ENCODE data around the gene SEC14L1. TPM values are rescaled to one million over a fixed set of nuclear protein-coding genes. Genes with fewer than 3 reads are reported as not detected.
"Not testable (repeated sequence)": the region's sequence is repeated elsewhere in the genome, so short reads cannot be mapped to it uniquely, and the experiment has no call there.

The SEC14L1 gene
- total RNA-seq, 6 donors from 2014 or later = 100 to 291 (median 145) TPM

DNA sequence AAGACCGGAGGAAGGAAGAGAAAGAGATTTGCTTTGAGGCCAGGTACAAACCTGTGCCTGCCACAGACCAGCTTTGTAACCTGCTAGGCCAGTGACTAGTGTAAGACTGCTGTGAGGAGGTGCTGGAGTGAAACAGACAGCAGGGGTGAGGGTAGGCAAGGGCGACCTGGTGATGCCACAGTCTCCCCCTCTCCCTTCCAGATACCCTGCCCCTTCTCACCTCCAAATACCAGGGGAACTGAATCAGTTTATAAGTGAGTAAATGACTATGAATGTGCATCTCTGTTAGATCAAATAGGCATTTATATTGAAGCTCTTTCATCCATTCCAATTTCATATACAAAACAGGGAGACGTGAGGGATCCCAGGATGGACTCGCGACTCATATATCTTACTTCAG, 9.4 kb downstream of the SEC14L1 start:
- H3K4me1 ChIP-seq = peaks cover 61 to 83% (median 70%) of the 10 kb centered on the region in 4 donors
- WGBS, 2 donors = 71 to 74% methylated on average over 5 of the region's 5 CpGs
- DNase-seq = no peak
- peaks cover 0 to 50% (median 11%) of the 10 kb centered on the region in 4 donors for H3K36me3 ChIP-seq
- H3K4me3 ChIP-seq = peak overlapping the region in 1 of 4 donors; percentile 13
- H3K9me3 ChIP-seq = no peaks in the 10 kb centered on the region
- ATAC-seq (ENCODE audit: low FRiP score in 2 of 2) = no peak
- H3K27ac ChIP-seq = peak overlapping the region; percentile 96 to 99 (median 98)
- TF ChIP-seq POLR2A (IDR thresholded peaks at IDR 0.05) (no peak), POLR2AphosphoS5 (IDR thresholded peaks at IDR 0.05) (no peak), EP300 (IDR thresholded peaks at IDR 0.05) (no peak)
- TF ChIP-seq, protein P1, sequence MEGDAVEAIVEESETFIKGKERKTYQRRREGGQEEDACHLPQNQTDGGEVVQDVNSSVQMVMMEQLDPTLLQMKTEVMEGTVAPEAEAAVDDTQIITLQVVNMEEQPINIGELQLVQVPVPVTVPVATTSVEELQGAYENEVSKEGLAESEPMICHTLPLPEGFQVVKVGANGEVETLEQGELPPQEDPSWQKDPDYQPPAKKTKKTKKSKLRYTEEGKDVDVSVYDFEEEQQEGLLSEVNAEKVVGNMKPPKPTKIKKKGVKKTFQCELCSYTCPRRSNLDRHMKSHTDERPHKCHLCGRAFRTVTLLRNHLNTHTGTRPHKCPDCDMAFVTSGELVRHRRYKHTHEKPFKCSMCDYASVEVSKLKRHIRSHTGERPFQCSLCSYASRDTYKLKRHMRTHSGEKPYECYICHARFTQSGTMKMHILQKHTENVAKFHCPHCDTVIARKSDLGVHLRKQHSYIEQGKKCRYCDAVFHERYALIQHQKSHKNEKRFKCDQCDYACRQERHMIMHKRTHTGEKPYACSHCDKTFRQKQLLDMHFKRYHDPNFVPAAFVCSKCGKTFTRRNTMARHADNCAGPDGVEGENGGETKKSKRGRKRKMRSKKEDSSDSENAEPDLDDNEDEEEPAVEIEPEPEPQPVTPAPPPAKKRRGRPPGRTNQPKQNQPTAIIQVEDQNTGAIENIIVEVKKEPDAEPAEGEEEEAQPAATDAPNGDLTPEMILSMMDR (IDR thresholded peaks at IDR 0.05) = no peak
- H3K27me3 ChIP-seq = no peaks in the 10 kb centered on the region

DNA sequence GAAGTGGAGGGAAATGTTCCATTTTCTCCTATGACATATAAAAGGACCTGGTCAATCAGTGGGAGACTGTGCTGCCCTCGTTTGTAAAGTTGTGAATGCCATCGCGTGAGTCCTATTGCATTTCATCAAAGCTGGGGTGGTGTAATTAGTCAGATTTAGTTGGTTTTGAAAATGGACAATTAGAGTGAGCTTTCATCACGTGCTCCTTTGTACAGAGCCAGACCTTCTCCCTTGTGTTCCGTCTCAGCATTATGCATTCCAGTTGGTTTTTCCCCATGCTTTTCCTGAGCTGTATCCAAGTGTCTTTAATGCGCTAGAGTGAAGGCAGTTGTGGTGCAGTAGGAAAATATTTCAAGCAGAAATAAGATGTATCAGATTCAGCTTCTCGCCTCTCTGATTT, 10.4 kb downstream of the SEC14L1 start:
- TF ChIP-seq EP300 (IDR thresholded peaks at IDR 0.05) (no peak), POLR2A (IDR thresholded peaks at IDR 0.05) (no peak), POLR2AphosphoS5 (IDR thresholded peaks at IDR 0.05) (no peak)
- TF ChIP-seq, protein P1 (IDR thresholded peaks at IDR 0.05) = no peak
- 61 to 71% methylated on average over 7 of the region's 7 CpGs for WGBS, 2 donors
- H3K4me3 ChIP-seq = peak overlapping the region in 1 of 4 donors; percentile 13
- H3K27ac ChIP-seq = peak overlapping the region in 3 of 4 donors; percentile 63 to 99 (median 98)
- no peaks in the 10 kb centered on the region for H3K9me3 ChIP-seq
- DNase-seq (no peak), ATAC-seq (ENCODE audit: low FRiP score in 2 of 2) (no peak)
- H3K4me1 ChIP-seq = peaks cover 53 to 83% (median 67%) of the 10 kb centered on the region in 4 donors
- H3K27me3 ChIP-seq = no peaks in the 10 kb centered on the region
- peaks cover 4 to 50% (median 13%) of the 10 kb centered on the region in 4 donors for H3K36me3 ChIP-seq

DNA sequence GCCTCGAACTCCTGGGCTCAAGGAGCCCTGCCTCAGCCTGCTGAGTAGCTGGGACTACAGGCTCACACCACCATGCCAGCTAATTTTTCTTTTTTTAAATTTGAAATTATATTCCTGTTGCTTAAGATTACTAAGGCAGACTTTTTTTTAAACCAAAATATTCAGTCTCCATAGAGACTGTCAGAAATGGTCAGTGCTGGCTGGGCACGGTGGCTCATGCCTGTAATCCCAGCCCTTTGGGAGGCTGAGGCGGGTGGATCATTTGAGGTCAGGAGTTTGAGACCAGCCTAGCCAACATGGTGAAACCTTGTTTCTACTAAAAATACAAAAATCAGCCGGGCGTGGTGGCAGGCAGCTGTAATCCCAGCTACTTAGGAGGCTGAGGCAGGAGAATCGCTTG, 11.3 kb downstream of the SEC14L1 start:
- DNase-seq, H3K9me3 ChIP-seq, H3K27me3 ChIP-seq, H3K4me3 ChIP-seq: not testable (repeated sequence)
- Histone ChIP-seq H3K36me3 (peaks cover 4 to 54% (median 13%) of the 10 kb centered on the region in 4 donors), H3K4me1 (peaks cover 47 to 77% (median 66%) of the 10 kb centered on the region in 4 donors), H3K27ac (peak overlapping the region; percentile 38 to 98 (median 56))
- WGBS, 2 donors = 74 to 79% methylated on average over 6 of the region's 6 CpGs
- ATAC-seq (ENCODE audit: low FRiP score in 2 of 2) = peak in 1 of 2 donors; percentile 73

DNA sequence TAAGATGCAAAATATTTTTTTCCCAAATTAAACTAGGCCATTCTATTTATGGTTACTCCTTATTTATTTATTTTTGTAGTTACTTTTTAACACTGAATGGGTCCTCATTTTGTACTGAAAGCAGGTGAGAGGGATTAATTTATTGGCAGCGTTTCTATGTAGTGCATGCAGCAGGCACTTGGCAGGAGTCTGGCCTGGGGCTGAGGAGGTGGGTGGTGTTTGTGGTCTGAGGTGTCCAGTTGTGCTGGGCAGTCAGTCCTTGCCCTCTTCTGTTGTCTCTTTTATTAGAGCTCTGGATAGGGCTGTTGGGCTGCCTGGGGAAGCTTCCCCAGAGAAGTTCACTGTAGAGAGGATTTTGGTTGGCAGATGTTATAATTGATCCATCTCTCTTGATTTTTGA, 12.7 kb downstream of the SEC14L1 start:
- Histone ChIP-seq H3K27ac (peak overlapping the region; percentile 38 to 98 (median 56)), H3K9me3 (no peaks in the 10 kb centered on the region), H3K4me1 (peaks cover 35 to 73% (median 62%) of the 10 kb centered on the region in 4 donors), H3K36me3 (peaks cover 4 to 52% (median 11%) of the 10 kb centered on the region in 4 donors), H3K4me3 (no peak overlapping the region), H3K27me3 (no peaks in the 10 kb centered on the region)
- ATAC-seq (ENCODE audit: low FRiP score in 2 of 2) (peak in 1 of 2 donors; percentile 20), DNase-seq (no peak)
- TF ChIP-seq POLR2AphosphoS5 (IDR thresholded peaks at IDR 0.05) (no peak), EP300 (IDR thresholded peaks at IDR 0.05) (no peak), POLR2A (IDR thresholded peaks at IDR 0.05) (no peak)
- TF ChIP-seq, protein P1 (IDR thresholded peaks at IDR 0.05) = no peak
- 25 to 43% methylated on average over 1 of the region's 1 CpG for WGBS, 2 donors

DNA sequence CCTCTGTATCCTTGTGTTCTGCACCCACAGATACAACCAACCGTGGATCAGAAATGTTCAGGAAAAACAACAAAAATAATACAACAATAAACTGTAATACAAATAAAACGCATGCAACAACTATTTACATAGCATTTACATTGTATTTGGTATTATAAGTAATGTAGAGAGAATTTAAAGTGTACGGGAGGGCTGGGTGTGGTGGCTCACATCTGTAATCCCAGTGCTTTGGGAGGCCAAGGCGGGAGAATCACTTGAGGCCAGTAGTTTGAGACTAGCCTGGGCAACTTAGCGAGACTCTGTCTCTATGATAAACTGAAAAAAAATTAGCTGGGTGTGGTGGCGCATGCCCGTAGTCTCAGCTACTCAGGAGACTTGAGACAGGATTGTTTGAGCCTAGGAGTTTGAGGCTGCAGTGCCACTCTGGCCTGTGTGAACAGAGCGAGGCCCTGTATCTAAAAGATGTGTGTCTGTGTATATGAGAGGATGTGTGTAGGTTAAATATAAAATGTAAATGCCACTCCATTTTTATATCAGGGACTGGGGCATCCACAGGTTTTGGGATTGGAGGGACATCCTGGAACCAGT, 13.3 kb downstream of the SEC14L1 start:
- ATAC-seq (ENCODE audit: low FRiP score in 2 of 2) (no peak), DNase-seq (no peak)
- no peak overlapping the region for H3K4me3 ChIP-seq
- H3K36me3 ChIP-seq = peaks cover 4 to 51% (median 11%) of the 10 kb centered on the region in 4 donors
- H3K27me3 ChIP-seq = no peaks in the 10 kb centered on the region
- H3K27ac ChIP-seq = peak overlapping the region in 3 of 4 donors; percentile 48 to 98 (median 63)
- peaks cover 29 to 67% (median 56%) of the 10 kb centered on the region in 4 donors for H3K4me1 ChIP-seq
- 79 to 82% methylated on average over 8 of the region's 8 CpGs for WGBS, 2 donors
- H3K9me3 ChIP-seq = no peaks in the 10 kb centered on the region
- TF ChIP-seq POLR2AphosphoS5 (IDR thresholded peaks at IDR 0.05) = no peak
- TF ChIP-seq POLR2A (IDR thresholded peaks at IDR 0.05) = no peak
- no peak for TF ChIP-seq EP300 (IDR thresholded peaks at IDR 0.05)
- TF ChIP-seq, protein P1 (IDR thresholded peaks at IDR 0.05) = no peak
